Bronchial epithelial cell (primary cell): ENCODE measurements around the gene TRPV5. TPM values are rescaled to one million over a fixed set of nuclear protein-coding genes. Genes with fewer than 3 reads are reported as not detected.

Experiments used
- DNase-seq: peaks from one replicate; pipeline ENCODE4 v3.0.0-alpha.2; 2010; ENCODE audit warnings: low read depth
- FAIRE-seq: peaks from 2 replicates; lab custom pipeline; 2011; peaks lifted over from hg19 to GRCh38; lab: Jason Lieb, UNC
- H3K27me3 ChIP-seq: 2 replicates; pipeline ENCODE4 v1.5.1; 2011; ENCODE audit warnings: low read length; ENCODE audit not compliant: control insufficient read depth, insufficient read depth
- H3K36me3 ChIP-seq: 2 replicates; pipeline ENCODE4 v1.5.1; 2011; ENCODE audit warnings: low read length; ENCODE audit not compliant: control insufficient read depth, insufficient read depth
- H3K4me3 ChIP-seq: 2 replicates; pipeline ENCODE4 v1.5.1; 2011; ENCODE audit warnings: mild to moderate bottlenecking, low read depth, low read length, control low read depth
- CTCF ChIP-seq: IDR thresholded peaks from 2 replicates; pipeline ENCODE4 v1.5.1; 2011; ENCODE audit warnings: mild to moderate bottlenecking, moderate library complexity, low read length, control low read depth, inconsistent platforms; ENCODE audit not compliant: insufficient read depth, severe bottlenecking
- total RNA-seq: library from RNA; depleted of rRNA; stranded (reverse); fragments of >200 nt; gene quantifications from 2 replicates; pipeline ENCODE4 v1.2.1, GENCODE V29; 2014

Gene TRPV5
- total RNA-seq, 1 donor from 2014 or later = not detected

DNA sequence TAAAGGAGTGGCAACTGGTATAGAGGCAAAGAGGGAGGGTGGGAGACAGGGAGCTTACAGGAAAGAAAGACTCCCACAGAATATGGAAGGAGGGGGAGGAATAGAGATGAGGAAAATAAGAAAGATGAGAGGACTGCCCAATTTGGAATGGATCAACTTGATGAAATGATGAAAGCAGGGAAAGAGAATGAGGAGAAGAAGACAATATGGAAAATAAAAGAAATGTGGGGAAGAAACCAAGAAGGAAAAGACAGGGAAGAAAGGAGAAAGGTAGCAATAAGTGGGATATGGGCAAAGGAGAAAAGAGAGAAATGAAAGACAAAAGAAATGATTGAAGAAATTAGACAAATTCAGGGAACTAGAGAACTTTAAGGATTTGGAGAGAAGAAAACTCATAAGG lies 25.7 kb upstream of the TRPV5 start:
- no peak overlapping the region for H3K4me3 ChIP-seq
- FAIRE-seq (no peak), DNase-seq (no peak)
- peaks cover 3% of the 10 kb centered on the region for H3K27me3 ChIP-seq
- no peak for TF ChIP-seq CTCF
- no peaks in the 10 kb centered on the region for H3K36me3 ChIP-seq

DNA sequence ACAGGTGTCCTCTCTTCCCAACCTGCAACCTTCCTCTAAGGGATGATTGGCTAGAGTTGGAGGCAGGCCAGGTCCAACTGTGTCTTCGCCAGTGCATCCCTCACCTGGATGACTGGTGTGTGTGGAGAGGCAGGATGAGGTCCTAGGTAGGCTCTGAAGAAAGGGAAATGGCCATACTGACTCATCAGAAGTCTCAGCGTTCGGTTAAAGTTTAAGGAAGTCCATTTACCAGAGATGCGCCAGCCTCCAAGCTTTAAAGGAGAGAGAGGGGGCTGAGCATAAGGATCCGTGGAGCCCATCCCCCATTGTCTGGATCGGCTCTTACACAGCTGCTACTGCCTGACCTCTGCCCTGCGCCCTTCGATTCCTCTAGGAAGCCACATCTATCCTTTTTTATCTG lies 24.2 kb upstream of the TRPV5 start:
- Histone ChIP-seq H3K36me3 (no peaks in the 10 kb centered on the region), H3K27me3 (peaks cover 3% of the 10 kb centered on the region), H3K4me3 (no peak overlapping the region)
- no peak for TF ChIP-seq CTCF
- DNase-seq (peak; percentile 69), FAIRE-seq (no peak)

- FAIRE-seq (no peak), DNase-seq (peak; percentile 81)
- no peak for TF ChIP-seq CTCF
- Histone ChIP-seq H3K27me3 (peaks cover 3% of the 10 kb centered on the region), H3K36me3 (no peaks in the 10 kb centered on the region), H3K4me3 (no peak overlapping the region)
These were observed 23.5 kb upstream of the TRPV5 start for GRCh38 chr7:142956951-142957623.

GRCh38 chr7:142954680-142955268 lies 21.2 kb upstream of the TRPV5 start:
- no peak for FAIRE-seq

GRCh38 chr7:142950235-142950634 lies 16.7 kb upstream of the TRPV5 start:
- FAIRE-seq (no peak), DNase-seq (no peak)
- Histone ChIP-seq H3K36me3 (no peaks in the 10 kb centered on the region), H3K4me3 (no peak overlapping the region), H3K27me3 (no peaks in the 10 kb centered on the region)
- no peak for TF ChIP-seq CTCF

More at GRCh38 chr7:142954680-142955268, 21.2 kb upstream of the TRPV5 start:
- Histone ChIP-seq H3K27me3 (no peaks in the 10 kb centered on the region), H3K4me3 (no peak overlapping the region), H3K36me3 (no peaks in the 10 kb centered on the region)
- TF ChIP-seq CTCF = no peak
- DNase-seq = no peak

DNA sequence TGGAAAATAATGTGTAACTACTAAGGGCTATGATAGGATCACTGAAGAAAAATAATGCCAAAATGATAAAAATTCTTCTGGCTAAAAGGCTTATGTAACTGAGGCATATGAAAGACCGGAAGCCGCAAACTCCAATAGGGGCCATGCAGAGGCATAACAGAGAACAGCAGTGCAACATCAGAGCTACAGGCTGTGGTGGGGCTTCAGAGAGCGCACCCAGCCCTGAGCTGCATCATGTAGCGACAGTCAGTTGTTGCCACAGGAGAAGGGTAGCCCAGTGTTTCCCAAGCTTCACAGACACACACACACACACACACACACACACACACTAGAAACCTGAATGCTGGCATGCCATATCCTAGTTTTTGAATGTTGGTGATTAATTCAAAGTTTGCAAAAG lies 15.1 kb upstream of the TRPV5 start:
- TF ChIP-seq CTCF = no peak
- no peak for FAIRE-seq

More for the DNA sequence above, 15.1 kb upstream of the TRPV5 start:
- Histone ChIP-seq H3K36me3 (no peaks in the 10 kb centered on the region), H3K4me3 (no peak overlapping the region), H3K27me3 (no peaks in the 10 kb centered on the region)
- DNase-seq = no peak
